ENCODE measurements around the gene RNF180.
"Not testable (repeated sequence)": the region's sequence is repeated elsewhere in the genome, so short reads cannot be mapped to it uniquely, and the experiment has no call there.

Gene RNF180

DNA sequence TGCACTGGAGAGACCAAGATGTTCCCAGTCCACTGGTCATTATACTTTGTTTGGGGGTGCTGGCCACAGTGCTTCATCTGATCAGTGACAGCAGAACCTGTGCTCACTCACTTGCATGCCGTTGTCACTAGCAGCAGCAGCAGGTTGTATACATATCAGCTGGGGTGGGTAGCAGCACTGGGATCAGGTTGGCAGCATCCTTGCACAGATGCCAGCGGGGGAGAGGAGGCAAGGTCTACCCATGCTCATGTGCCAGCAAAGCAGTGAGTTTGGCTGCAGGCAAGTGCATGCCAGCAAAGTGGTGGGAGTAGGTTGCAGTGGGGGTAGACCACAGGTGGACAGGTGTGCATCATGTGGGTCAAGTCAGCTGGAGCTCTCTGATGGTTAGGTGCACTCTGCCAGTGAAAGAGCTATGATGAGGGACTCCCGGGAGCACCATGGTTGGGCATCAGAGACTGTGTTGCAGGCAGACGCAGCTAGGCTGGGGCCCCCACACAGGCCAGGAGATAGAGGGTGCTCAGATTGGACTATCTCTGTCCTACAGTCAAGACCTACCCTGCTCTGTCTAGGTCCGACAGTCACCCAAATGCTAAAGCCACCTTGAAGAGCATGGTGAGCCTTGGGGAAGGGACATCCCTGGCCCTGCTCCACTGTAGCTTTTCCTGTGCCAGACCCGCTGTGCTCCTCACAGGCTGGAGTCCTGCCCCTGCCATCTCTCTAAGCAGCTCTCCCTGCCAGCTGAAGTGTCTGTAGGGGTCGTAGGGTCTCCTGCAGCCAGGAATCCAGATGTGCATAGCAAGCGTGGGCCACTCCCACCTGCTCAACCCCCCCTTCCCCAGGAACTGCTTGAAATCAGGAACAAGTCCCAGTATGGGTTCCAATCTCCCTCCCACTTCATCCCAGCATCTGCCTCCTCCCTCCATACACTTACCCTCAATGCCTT lies 119.8 kb downstream of the RNF180 start:
- DNase-seq: no peak

DNA sequence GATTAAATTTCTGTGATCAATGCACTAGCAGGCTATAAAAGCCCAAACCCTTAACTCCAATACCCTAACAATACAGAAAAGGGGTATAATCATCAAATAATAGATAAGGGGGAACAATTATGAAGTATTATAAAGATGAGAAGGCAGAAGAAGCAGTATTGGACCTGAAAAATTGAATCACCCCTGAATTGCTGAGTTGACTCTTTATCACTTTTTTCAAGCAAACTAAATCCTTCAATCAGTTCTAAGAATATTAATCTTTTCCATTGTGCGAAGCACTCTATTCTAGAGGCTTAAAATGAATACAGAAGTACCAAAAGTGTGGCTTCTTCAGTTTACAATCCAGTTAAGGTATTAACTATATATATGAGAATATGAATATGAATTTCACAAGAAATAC lies 120.7 kb downstream of the RNF180 start:
- DNase-seq: no peak

DNA sequence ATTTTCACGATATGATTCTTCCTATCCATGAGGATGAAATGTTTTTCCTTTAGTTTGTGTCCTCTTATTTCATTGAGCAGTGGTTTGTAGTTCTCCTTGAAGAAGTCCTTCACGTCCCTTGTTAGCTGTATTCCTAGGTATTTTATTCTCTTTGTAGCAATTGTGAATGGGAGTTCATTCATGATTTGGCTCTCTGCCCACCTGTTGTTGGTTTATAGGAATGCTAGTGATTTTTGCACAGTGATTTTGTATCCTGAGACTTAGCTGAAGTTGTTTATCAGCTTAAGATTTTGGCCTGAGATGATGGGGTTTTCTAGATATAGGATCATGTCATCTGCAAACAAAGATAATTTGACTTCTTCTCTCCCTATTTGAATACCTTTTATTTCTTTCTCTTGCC lies 122.9 kb downstream of the RNF180 start:
- not testable (repeated sequence) for DNase-seq

DNA sequence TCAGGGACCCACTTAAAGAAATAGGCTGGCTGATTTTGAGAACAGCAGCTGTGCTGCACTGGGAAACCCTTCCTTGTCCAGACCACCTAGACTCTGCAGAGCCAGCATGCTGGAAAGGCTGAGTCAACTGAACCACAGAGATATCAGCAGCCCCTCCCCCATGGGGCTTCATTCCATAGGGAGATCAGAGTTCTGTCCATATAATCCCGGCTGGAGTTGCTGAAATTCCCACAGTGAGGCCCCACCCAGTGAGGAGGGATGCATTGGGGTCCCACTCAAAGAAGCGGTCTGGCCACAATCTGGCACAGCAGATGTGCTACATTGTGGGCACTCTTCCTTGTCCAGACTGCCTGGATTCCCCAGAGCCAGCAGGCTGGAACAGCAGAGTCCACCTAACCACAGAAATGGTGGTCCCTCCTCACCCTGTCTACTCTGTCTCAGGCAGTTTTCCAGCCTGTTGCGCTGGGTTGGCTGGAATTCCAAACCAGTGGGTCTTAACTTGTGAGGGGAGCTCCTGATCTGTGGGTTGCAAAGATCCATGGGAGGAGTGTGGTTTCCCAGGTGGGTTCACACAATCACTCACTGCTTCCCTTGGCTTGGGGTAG lies 127.1 kb downstream of the RNF180 start:
- peak; percentile 65 for DNase-seq

DNA sequence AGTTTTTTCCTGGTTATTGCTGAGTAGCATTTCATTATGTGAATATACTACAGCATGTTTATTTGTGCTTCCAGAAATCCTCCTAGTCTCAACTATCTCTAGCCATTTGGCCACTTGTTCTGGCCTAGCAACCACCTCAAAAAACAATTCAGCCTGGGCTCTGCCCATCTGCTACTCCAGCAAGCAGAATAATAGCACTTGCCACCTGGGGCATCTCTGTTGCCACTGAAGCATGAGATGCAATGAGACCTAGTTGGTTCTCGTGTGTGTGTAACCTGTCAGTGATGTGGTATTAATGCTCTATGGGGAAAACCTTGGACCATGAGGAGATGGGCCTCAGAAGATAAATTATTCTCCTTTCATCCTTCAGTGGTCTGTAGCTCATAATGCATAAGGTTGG lies 129.5 kb downstream of the RNF180 start:
- DNase-seq: no peak

DNA sequence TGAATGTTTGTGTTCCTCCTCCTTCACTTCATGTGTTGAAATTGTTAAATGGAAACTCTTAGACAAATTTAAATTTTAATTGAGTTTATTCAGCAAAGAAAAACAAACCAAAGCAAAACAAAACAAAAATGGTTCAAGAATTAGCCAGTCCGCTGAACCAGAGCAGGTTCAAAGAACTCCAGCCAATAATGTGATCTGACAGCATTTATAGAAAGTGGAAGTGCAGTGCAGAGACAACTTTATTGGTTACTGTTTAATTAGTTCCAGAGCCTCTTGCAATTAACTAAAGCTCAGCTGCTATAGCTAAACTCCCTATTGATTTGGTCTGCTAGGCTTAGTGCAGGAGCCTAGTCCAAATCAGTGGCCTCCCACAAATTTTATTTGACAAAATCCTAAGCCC lies 132.9 kb downstream of the RNF180 start:
- DNase-seq: no peak

DNA sequence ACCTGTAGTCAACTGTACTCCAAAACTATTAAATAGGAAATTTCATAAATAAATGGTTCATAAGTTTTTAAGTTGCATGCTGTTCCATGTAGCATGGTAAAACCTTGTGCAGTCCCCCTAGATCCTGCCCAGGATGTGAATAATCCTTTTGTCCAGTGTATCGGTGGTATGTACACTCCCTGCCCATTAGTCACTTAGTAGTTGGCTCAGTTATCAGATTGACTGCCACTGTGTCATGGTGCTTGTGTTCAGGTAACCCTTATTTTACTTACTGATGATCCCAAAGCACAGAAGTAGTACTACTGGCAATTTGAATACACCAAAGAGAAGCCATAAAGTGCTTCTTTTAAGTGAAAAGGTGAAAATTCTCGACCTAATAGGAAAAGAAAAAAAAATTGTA lies 134.2 kb downstream of the RNF180 start:
- no peak for DNase-seq

DNA sequence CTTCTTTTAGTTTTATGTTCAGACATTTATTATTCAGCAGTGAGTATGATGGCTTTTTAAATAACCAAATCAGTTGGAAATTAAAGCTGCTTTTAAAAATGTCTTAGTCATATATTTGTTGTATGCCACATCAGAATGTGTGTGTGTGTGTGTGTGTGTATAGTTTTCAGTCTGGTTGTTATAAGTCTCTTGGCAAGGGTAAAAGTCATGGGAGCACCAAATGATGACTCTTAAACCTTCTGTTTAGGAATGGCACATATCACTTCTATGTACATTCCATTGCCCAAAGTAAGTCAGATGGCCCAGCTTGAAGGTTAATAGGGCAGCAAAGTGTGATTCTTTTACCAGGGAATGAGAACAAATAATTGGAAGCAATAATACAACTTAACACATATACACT lies 135.9 kb downstream of the RNF180 start:
- no peak for DNase-seq

DNA sequence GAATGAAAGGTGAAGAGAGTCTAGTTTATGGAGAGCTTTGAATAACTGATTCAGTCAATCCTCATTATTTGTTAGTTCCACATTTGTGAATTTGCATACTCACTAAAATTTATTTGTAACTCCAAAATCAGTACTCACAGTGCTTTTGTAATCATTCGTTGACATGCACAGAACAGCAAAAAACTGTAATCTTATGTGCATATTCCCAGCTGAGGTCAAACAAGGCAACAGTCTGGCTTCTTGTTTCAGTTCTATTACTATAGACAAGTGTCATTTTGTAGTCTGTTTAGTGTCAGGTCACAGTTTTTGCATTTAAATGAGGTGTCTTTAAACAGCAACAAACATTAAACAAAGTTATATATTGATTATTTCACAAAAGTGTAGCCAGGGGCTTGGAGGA lies 142.5 kb downstream of the RNF180 start:
- no peak for DNase-seq

DNA sequence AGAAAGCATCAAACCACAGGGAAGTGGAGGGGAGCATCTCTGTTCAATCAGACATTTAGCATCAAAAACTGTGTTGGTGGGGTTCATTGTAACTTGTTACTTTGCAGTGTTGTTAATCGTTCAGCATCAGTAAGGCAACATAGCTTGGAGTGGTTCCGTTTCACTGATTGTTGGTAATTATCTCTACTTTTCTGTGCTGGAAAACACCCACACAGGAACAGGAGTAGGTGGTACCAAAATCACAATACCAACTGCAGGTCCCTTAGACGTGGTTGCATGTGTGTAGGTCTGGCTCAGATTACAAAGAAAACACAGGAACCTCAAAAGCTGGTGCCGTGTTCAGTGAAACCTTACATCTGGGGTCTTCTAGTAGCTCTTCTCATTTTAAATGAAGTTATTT lies 146.8 kb downstream of the RNF180 start:
- no peak for DNase-seq

DNA sequence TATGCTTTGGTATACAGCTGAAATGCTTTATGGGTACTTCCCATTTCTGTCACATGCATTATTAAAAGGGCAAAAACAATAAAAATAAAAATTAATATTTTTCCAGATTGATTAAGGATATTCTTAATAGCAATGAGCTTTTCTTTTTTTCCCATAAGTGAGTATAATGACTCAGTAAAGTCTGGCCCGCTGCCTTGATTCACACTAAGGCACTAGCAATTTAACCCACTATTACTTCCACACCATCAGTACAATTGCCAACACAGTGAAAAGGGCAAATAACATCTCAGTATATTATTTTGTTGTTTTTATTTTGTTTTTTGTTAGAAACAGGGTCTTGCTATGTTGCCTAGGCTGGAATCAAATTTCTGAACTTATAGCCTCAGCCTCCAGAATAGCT lies 150.1 kb downstream of the RNF180 start:
- no peak for DNase-seq

DNA sequence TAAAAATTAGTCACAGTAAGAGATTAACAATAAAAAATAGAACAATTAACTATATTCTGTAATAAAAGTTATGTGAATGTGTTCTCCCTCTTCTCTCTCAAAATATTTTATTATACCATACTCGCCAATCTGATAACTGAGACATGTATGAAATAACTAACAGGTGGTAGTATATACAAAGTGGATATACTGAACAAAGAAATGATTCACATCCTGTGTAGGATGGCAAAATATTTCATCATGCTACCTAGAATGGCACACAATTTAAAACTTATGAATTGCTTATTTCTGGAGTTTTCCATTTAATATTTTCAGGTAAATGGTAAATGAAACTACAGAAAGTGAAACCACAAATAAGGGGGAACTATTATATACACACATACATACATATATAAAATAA lies 152.5 kb downstream of the RNF180 start:
- no peak for DNase-seq

DNA sequence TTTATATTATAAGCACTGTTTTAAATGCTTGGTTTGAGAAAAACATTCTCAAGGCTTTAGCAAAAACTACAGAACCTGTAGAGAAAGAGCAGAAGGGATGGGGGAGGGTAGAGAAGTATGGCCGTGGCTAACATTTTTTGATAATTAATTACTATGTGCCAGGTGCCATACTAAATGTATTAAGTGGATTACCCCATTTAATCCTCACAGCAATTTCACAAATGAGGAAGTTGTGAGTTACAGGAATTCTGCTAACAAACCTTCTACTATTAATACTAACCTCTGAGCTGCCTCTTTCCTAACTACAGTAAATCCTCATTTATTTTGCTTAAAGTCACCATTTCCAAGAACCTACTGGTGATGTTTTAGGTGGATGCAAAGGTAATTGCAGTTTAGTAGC lies 157.9 kb downstream of the RNF180 start:
- no peak for DNase-seq

DNA sequence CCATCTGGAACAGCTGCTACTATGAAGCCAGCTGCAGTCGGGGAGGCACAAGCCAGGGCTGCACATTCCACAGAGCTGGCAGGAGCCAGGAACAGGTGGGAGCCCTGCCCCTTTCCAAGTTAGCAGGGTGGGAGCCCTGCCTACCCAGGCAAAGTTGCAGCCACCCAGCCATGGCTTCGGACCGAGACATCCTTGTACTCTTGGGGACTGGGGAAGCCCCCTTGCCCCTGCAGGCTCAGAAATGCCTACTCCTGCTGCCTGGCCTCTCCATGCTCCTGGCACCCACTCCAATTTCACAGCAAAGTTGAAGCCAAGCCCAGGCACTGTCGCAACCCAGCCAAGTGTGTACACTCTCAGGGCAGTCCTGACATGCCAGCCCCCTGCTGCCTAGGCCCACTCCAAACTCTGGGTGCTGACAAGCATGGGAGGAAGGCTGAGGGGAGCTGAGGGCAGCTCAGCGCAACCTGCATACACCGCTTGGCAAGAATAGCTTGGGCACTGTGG lies 165.1 kb downstream of the RNF180 start:
- no peak for DNase-seq

DNA sequence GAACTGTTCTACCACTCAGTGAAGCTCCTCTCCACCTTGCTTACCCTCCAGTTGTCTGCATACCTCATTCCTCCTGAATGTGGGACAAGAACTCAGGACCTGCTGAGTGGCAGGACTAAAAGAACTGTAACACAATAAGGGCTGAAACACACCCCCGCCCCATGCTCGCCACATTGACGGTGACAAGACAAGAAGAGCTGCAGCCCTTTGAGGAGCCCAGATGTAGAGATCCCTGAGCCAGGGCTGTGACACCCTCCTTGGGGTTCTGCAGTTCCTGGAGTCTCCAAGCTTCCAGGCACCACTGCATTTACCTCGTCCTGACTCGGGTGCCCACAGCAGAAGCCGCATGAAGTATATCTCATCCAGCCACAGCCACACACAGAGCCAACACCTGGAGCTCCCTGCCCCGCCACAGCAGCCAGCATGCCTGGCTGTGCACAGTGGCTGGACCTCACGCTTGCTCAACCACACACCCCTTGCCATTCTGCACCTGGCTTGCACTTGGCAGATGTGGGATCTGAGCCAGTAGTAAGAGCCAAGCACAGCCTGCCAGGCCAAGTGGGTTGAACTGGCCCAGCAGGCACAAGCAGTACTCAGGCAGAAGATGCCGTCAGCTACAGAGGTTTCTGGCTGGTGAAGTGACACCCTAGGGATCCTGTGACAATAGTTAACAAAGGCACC lies 166.1 kb downstream of the RNF180 start:
- DNase-seq: no peak

DNA sequence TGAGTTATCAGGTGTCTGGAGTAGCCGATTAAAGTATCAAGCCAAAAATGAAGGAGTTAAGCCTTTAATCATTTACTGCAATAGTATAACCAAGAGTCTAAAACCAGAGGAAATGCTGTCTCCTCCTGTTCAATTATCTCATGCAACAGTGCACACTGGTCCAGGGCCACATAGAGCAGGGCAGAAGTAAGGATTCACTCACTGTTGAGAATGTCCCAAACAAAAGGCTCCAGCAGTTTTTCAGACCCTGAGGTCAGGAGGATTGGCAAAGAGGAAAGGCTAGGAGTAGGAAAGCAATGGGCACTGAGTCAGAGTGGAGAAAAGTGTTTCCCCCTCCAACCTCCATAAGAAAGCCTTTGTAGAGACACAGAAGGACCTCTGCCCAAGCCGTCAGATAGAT lies 168.2 kb downstream of the RNF180 start:
- DNase-seq: no peak

DNA sequence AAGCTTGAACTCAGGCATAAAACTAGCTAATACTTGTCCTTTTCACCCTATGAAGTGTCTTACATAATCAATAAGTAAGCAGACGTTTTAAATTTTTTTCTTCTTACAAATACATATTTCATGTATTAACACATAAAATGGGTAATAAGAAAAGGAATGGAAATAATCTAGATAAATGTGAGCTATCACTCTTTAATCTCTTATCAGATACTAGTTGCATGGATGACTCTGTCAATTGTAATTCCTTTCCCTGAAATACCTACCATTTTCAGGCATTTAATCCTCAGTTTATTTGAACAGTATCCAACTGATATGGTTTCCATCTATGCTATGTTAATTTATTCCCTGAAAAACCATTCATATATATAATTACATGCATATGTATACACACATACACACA lies 174.1 kb downstream of the RNF180 start:
- DNase-seq: peak; percentile 13

DNA sequence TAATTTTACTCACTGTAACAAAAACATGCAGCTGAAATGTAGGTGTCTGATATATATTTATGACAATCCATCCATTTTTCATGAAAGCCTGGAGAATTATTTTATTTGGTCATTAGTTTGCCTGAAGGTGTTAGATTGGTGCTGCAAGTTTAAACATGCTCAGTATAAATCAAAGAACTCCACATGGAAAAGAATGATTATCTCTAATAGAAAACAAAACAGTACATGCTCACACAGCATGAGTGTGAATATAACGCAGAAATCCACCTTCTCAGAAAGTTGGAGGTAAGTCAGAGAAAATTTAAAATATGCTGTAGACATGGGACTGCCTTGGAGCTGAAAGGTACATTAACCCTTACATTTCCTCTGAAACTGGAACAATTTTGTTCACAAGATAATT lies 174.7 kb downstream of the RNF180 start:
- DNase-seq: no peak

DNA sequence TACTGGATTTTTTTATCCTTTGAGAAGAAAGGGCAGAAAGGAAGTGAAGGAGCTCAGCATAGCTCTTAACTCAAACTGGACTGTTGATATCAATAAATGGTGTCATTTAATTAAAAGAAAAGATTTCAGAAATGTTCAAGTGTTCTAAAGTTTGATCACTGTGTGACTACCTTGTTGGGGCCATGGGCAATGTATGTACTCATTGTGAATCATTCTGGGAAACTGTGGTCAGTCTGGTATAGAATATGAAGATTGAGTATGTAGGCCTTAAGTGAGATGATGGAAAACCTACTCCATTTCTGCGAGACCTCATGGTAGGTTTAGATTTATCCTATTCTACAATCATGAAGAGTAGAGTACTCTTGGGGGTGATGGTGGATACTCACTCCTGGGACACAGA lies 175.7 kb downstream of the RNF180 start:
- no peak for DNase-seq

DNA sequence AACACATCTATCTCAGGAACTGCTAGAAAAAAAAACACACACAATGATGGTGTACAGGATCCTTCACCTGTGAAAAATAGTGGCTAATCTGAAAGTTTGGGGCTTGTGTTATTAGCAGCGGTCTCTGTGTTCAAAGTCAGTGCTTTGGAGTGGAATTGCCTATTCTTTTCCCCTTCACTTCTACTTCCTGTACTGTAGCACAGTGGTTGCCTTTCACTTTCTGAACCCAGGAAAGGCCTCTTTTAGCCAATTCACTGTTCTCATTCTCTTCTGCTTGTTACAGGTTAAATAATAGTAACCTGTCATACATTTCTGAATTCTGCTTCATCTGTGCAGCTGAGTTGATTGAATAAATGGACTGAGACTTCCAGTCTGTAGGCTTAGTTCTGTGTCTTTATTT lies 178.9 kb downstream of the RNF180 start:
- no peak for DNase-seq

DNA sequence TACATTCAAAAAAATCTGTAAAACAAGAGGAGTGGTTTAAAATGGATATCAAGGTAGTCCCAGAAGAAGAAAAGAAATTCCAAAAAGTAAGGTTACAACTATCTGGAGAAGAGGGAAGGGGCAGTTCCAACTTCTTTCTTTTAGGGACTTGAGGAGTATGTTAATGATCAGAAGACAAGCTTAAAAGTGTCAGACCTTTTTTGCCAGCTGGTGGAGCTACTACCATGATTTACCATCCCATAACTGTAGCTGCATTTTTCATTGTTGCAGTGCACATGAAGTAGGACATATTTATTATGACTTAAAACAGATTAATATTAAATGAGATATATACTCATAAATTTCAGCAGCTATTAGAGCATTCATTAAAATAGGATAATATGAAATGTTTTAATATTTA lies 181.7 kb downstream of the RNF180 start:
- no peak for DNase-seq

DNA sequence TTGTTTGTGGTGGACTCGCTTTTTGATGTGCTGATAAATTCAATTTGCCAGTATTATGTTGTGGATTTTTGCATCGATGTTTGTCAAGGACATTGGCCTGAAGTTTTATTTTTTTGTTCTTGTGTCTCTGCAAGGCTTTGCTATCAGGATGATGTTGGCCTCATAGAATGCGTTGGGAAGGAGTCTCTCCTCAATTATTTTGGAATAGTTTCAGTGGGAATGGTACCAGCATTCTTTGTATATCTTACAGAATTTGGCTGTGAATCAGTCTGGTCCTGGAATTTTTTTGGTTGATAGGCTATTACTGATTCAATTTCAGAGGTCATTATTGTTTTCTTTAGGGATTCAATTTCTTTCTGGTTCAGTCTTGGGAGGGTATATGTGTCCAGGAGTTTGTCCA lies 198.8 kb downstream of the RNF180 start:
- no peak for DNase-seq

DNA sequence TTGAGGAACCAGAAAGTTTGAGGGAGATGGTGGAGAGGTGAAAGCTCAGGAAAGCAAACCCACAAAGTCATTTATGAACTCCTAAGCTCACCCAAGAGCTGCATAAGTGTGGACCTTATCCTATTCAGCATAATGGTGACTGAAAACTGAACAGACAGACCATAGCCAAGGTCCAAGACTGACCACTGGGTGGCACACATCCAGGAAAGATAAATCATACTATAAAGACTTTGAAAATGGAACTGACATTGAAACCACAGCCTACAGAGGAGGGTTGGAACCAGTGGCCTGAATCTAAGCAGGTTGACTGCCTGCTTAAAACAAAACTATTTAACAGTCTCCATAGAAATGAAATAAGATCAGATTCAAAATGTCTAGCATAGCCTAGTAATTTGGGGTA lies 219.1 kb downstream of the RNF180 start:
- DNase-seq: no peak

DNA sequence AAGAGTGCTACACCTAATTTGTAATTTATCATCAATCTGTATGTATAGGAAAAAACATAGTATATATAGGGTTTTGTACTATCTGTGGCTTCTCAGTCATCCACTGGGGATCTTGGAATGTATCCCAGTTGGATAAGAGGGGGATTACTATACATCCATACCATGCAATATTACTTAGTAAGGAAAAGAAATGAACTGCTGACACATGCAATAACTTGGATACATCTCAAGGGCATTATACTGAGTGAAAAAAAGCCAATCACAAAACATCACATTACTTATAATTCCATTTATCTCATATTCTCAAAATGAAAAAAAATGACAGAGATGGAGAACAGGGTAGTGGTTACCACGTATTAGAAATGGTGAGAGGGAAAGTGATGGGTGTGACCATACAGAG lies 231.9 kb downstream of the RNF180 start:
- DNase-seq: no peak
